22Rv1 (cell line): ENCODE measurements around the gene BRDT.
"Not testable (repeated sequence)": the region's sequence is repeated elsewhere in the genome, so short reads cannot be mapped to it uniquely, and the experiment has no call there.

Source experiments
- H3K27ac ChIP-seq: fragments of 450-650 bp; 2 replicates; pipeline ENCODE4 v1.5.1; 2017
- ZFX ChIP-seq: fragments of 450-650 bp; IDR thresholded peaks from 2 replicates; pipeline ENCODE4 v1.6.1; 2017; ENCODE audit warnings: antibody characterized with exemption, borderline replicate concordance
- TF ChIP-seq, protein P1 (sequence below): fragments of 450-650 bp; IDR thresholded peaks from 2 replicates; pipeline ENCODE4 v1.5.1; 2017; ENCODE audit warnings: mild to moderate bottlenecking

BRDT gene

DNA sequence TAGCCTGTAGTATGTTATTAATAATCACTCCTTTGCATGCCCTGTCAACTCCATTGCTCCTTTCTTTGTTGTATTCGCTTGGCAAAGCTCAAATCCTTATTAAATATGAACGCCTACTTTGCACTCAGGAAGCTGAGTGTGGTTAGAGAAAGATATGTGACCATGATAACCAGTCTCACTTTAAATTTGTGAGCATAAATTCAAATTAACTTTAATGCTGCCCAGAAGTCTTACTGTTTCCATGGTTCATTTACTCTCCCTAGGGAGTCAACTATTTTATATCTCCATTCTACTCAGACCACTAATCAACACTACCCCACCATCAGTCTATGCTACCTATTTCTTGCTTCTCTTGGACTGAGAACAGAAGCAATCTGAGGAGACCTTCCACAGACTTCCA, 68.5 kb downstream of the BRDT start:
- no peak overlapping the region for H3K27ac ChIP-seq
- TF ChIP-seq, protein P1, sequence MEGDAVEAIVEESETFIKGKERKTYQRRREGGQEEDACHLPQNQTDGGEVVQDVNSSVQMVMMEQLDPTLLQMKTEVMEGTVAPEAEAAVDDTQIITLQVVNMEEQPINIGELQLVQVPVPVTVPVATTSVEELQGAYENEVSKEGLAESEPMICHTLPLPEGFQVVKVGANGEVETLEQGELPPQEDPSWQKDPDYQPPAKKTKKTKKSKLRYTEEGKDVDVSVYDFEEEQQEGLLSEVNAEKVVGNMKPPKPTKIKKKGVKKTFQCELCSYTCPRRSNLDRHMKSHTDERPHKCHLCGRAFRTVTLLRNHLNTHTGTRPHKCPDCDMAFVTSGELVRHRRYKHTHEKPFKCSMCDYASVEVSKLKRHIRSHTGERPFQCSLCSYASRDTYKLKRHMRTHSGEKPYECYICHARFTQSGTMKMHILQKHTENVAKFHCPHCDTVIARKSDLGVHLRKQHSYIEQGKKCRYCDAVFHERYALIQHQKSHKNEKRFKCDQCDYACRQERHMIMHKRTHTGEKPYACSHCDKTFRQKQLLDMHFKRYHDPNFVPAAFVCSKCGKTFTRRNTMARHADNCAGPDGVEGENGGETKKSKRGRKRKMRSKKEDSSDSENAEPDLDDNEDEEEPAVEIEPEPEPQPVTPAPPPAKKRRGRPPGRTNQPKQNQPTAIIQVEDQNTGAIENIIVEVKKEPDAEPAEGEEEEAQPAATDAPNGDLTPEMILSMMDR = no peak
- no peak for TF ChIP-seq ZFX

- not testable (repeated sequence) for H3K27ac ChIP-seq
These were observed 76.8 kb downstream of the BRDT start for GRCh38 chr1:92026042-92026441.

- TF ChIP-seq, protein P1 = no peak
- no peak for TF ChIP-seq ZFX
These were observed 77.6 kb downstream of the BRDT start for GRCh38 chr1:92026806-92027205.

GRCh38 chr1:92029241-92029922, 80.2 kb downstream of the BRDT start:
- TF ChIP-seq, protein P1 = no peak
- no peak for TF ChIP-seq ZFX
- no peak overlapping the region for H3K27ac ChIP-seq

More at GRCh38 chr1:92026806-92027205, 77.6 kb downstream of the BRDT start:
- no peak overlapping the region for H3K27ac ChIP-seq

DNA sequence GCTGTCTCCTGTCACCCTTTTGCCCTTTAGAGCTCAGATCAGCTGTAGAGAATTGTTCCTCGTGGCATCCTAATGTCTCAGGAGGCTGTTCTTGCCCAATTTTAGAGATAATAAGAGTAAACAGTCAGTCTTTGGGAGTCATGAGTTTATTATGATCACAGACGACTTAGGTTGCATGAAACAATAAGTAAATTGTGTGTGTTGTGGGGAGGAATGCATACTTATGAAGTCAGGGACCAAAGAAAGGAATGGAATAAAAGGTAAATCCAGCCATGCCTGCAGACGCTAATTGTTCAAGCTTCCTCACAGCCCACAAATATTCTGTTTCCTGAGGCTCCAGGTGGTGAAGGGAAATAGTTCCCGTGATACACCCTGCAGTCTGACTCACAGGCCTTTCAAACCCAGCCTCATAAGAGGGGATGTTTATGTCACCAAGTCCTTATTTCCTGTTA, 81.5 kb downstream of the BRDT start:
- H3K27ac ChIP-seq = no peak overlapping the region
- no peak for TF ChIP-seq ZFX
- TF ChIP-seq, protein P1 = no peak

- H3K27ac ChIP-seq = no peak overlapping the region
- TF ChIP-seq, protein P1 = no peak
- no peak for TF ChIP-seq ZFX
These were observed 82.3 kb downstream of the BRDT start for GRCh38 chr1:92031281-92032110.

DNA sequence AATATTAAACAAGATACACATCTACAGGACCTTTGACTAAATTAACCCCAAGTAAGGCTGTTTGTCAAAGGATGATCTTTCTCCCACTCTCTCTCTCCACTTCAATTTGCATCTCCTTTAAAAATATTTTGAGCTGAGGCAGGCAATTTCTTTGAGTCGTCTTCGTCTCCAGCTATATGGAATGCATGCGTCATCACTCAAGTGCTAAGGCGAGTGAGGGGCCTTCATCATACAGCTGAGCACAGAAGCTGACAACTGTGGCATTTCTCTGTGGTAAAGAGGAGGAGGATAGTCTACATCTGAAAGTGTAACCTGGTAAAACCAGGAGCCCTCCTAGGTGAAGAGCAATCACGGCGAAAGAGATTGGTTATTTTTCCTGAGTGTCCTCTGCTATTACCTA, 88.2 kb downstream of the BRDT start:
- no peak for TF ChIP-seq ZFX
- TF ChIP-seq, protein P1 = no peak
- H3K27ac ChIP-seq = no peak overlapping the region
